GM19463 (cell line): Measurements from ENCODE around the gene STX8.
"Not testable (repeated sequence)": the region's sequence is repeated elsewhere in the genome, so short reads cannot be mapped to it uniquely, and the experiment has no call there.

Experiments used
- ATAC-seq: cut with Tn5 transposase; IDR thresholded peaks from one replicate; pipeline ENCODE4 v1.9.1; 2021; ENCODE audit warnings: mild to moderate bottlenecking, moderate library complexity; ENCODE audit not compliant: unreplicated experiment

The STX8 gene

DNA sequence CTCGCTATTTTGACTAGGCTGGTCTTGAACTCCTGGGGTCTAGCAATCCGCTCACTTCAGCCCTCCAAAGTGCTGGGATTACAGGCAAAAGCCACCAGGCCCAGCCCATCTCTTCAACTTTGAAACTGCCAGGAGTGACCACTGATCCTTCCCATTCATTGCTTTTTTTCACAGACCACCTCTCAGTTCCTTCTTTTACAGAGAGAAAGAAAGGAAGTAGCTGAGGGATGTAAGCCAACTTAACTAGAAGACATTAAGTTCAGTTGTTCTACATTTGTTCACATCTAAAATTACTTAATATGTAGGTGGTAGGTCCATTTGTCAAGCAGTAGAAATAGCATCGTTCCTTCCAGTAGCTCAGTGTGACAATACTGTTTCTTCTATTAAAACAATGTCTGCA lies 219.8 kb downstream of the STX8 start:
- no peak for ATAC-seq

DNA sequence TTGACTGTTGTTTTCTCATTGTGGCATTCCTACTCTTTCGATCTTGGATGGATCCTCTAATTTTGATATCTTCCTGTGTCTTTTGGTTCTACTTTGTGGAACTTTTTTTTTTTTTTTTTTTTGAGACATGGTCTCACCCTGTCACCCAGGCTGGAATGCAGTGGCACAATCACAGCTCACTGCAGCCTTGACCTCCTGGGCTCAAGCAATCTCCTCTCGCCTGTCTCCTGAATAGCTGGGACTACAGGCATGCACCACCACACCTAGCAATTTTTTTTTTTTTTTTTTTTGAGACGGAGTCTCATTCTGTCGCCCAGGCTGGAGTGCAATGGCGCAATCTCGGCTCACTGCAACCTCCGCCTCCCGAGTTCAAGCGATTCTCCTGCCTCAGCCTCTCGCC lies 220.4 kb downstream of the STX8 start:
- ATAC-seq = not testable (repeated sequence)

DNA sequence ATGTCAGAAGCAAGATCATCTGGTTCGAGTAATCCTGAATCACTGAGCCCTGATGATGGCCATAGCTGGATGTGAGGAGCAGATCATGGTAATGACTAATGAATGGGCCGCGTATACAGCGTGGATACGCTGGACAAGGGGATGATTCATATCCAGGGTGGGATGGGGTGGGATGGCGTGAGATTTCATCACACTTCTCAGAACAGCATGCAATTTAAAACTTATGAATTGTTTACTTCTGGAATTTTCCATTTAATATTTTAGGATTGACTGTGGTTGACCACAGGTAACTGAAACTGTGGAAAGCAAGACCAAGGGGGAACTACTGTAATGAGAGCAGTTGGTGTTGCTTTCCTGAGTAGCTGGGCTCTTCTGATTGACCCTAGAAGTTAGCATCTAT lies 225.5 kb downstream of the STX8 start:
- ATAC-seq = no peak

DNA sequence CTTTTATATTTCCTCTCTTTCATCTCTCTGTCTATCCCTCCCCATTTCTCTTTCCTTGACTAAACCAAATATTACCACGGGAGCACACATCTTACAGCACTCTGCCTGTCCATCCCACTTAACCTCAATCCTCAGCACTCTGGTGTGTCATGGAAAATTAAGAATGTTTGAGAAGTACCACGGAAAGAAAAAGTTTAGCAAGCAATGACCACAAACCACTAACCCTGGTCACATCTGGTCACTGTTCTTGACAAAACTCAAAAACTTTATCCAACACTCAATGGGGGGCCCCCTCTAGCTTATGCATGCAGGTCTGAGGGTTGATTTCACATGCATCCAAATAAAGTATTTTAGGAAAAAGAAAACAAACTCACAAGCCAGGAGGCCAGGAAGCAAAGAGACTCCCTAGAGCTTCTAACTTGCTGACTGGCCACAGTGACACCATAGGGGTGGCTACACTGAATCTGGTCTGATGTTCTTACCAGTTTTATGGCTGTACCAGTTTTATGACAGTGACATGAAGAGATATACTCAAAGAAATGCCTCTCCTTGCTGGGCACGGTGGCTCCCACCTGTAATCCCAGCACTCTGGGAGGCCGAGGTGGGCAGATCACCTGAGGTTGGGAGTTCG lies 229.2 kb downstream of the STX8 start:
- ATAC-seq = no peak

DNA sequence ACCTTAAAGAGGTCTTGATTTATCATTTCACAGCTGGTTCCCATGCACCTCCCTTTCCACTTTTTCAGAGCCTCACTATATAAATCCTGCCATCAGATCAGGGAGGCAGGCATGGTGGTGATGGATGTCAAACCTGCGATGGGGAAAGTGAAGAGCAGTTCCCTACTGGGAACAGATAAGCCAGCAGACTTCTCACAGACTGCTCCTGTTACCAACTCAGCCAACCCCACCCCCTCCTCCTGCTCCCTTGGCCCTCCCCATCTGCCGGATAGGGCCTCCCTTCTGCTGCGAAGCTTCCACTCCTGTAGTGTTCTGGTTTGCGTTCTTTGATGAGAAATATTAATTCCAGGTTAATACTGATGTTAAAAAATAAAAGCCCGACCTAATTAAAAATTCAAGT lies 232.1 kb downstream of the STX8 start:
- ATAC-seq = no peak

DNA sequence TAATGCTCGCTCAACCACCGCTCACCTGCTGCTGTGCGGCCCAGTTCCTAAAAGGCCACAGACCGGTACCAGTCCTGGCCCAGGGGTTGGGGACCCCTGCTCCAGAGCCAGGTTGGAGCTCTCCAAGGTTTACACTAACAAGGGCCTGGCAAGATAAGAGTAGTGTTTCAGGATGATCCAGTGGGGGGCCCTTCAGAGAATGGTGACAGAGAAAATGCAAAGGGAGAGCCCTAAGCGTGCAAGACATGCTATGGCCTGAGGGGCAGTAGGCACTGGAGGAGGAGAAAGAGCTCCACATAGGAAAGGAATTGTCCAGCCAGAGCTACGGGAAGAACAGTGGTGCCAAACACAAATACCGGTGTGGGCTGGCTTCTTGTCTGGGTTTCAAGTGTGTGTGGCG lies 233.4 kb downstream of the STX8 start:
- ATAC-seq = no peak

DNA sequence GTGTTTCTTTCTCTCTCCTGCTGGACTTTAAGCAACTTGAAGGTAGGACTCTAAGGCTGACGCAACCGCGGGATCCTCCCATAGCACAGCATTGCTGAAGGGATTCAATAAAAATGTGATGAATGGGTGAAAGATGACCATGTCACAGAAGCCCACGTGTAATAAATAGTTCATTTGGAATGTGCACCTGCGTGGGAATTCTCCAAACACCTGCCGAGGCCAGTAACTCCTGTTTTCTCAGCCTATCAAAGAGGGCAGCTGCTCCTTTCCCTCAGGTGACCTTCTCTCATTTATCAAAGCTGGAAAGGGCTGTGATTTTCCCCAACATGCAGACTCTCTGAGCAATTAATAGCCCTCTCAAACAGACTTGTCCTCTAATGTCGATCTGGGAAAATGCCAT lies 235.7 kb downstream of the STX8 start:
- ATAC-seq = no peak

DNA sequence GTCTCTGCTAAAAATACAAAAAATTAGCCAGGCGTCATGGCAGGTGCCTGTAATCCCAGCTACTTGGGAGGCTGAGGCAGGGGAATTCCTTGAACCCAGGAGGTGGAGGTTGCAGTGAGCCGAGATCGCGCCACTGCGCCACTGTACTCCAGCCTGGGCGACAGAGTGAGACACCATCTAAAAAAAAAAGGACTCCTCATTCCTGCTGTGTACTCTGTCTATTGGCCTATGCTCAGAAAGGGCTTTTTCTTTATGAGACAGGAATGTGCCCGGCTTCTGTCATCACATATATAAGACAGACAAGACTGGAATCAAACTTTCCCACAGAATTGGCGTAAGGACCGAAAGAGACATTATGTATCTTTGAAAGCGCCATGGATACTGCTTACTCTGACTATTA lies 236.1 kb downstream of the STX8 start:
- not testable (repeated sequence) for ATAC-seq

DNA sequence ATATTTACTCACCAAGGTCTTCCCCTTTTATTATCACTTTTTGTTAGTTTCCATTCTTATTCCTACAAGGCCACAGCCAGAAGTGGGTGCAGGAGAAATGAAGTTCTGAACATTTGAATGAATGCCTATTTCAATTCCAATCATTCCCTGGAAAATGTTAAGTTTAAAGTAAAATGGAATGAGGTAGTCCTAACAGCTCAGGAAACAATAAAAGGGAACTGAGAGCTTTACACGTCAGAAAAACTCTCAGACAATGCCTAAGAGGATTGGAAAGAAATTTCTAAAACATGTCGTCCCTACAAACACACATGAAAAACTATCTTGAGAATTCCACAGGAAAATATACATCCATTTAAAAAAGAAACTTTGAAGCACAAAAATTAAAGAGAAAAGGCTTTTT lies 238.8 kb downstream of the STX8 start:
- ATAC-seq = no peak

DNA sequence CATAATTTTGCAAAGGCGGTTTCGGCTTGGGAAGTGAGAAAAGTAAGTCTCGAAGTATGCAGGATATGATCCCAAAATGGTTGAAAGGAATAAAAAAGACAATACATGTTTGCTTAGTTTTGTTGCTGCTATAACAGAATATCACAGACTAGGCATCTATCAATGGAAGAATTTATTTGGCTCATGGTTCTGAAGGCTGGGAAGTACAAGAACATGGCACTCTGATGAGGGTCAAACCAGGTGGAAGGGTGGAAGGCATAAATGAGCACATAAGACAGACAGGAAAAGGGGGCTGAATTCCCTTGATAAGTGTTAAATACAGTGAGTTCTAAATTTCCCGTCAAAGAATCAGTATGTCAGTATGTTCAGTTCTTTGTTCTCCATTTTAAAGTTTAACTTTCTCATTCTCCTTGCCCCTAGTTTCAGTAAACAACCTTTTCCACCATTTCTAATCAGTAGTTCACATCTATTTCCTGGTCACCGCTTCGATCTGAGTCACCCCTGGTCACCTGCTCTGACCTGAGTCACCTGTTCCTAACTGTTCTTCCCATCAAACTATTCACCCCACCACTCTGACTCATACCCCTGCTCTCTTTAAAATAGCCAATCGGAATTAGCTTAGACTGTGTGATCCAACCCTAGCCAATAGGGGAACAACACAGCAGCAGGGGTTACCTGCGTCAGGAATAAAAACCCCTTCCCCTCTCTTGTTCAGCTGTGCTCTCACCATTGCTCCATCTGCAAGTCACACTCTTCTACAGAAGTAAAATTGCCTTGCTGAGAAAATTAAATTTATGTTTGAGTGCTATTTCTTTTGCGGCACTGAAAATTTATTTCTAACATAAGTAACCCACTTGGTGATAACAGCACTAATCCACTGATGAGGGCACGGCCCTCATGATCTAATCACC lies 240.8 kb downstream of the STX8 start:
- no peak for ATAC-seq

DNA sequence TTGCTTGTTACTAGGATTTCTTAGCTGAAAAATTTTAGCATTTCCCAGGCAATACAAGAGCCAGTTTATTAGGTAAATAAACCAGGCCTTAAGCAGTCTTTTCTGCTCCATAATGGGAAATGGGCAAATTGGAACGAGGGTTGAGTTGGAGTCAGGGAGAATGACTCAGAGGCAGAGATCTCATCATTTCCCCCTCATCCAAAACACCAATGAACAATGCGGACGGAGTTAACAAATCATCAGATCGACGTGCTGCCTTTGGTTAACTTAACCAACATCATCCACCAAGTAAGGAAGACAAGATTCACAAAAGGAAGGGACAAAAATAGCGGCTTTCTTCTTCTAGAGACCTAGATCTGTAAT lies 243.5 kb downstream of the STX8 start:
- ATAC-seq = no peak

DNA sequence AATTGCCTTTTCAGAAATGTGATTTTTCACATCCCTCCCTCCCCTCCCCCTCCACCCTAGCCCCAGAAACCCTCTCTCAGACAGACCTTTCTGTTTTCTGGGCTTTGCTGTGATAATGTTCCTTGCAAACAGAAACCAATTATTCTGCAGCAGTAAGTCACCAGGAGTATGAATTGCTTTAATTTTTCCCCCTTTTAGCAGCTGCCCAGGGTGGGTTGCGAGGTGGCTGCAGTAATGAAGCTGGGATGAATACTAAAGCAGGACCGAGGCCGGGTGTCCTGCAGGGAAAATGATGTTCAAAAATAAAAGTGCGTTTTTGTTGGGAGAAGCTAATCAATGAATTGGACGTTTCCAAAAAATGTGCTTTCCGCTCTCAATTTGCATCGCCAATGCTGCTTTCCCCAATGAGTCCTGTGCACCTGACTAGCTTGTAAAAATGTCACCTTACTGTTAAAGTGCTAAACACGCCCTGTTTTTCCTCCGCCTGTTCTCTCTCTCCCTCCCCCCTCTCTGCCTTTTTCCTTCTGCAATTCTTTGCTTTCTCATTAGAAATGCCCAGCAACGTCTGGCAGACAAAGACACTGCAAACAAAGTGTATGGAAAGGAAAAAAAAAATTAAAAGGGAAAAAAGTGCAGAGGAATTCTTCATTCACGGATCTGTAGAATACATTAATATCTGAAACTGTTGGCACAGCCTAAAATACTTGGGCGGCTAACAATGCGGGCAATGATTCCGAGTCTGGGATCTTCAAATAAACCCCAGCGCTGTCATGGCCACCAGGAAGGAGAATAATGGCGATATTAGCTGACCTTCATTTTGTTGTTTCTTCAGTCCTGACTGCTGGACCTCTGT lies 244.1 kb downstream of the STX8 start:
- no peak for ATAC-seq

DNA sequence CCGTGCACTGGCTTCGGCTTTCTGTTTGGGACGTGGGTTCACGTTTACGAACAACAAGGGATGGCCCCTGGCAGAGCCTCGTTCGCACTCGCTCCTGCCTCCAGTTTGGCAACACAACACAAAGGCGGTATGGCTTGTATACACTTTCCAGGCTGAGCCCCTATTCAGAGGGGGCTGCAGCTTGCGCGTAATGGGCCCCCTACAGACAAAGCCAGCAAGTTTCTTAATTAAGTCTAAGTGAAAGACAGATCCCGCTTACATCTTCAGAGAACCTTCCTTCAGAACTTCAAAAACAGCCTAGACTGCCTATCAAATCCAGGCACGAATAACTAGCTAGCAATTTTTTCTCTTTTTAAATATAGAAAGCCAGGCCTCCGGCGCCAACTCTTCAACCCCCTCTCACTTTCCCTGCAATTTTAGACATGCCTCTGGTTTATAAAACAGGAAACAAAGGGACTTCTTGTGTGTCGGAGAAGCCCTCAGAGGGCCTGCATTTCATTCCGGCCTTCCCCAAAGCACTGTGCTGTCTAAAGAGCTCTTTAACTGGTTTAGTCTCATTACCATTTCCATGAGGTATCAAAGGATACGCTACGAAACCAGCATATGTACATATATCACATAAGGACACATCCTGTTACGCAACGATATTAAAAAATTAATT lies 244.9 kb downstream of the STX8 start:
- no peak for ATAC-seq

DNA sequence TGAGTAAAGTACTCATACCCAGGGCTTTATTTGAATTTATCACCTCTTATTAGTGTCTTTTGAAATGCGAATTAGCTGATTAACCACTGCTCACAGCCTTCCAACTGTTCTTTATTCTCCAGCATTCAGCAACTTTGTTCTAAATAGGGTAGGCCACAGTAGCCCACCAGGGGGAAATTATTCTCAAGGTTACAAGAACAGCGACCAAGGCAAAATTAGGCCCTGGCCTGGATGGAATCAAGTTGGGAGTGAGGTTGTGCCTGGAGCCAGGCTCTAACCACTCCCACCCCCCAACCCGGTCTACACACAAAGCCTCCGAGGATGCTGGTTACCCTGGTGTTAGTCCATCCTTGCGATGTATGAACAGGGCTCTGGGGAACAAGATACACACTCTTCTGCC lies 245.5 kb downstream of the STX8 start:
- no peak for ATAC-seq

DNA sequence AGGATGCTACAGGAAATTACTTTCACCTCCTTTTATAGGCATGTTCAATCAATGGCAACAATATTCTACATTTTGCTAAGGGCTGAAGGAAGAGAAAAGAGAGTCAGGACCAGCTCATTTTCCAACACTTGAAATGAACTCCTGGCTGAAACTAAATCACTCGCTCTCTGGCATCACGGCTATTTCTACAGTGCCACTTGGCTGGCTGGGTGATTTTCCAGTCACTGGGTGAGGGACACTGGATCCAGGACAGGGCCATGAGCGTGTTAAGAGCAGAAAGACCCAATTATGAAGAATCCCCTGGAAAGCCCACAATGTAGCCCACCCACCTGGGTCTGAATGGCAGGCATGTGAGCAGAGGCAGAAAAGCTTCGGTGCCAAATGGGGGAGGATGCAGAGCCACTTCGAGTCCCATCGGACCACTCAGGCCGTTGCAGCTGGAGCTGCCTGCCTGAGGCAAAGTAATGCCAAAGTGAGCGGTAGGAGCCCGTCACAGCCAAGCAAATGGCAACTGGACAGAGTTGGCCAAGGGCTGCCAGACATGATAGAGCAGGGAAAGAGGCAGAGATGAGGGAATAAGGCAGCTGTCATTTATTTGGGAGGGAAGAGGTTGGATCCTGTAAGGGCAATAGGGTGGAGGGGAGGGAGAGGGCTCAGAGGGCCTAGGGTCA lies 246.2 kb downstream of the STX8 start:
- no peak for ATAC-seq

DNA sequence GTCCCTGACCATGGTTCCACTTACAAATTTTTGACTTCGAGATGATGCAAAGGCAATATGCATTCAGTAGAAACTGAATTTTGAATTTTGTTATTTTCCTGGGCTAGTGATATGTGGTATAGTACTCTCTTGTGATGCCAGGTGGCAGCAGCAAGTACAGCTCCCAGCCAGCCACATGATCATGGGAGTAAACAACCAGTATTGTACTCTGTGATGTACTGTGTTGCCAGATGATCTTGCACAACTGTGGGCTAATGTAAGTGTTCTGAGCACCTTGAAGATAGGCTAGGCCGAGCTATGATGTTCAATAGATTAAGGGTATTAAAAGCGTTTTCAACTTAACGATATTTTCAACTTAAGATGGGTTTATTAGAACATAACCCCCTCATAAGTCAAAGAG lies 250.8 kb downstream of the STX8 start:
- no peak for ATAC-seq

DNA sequence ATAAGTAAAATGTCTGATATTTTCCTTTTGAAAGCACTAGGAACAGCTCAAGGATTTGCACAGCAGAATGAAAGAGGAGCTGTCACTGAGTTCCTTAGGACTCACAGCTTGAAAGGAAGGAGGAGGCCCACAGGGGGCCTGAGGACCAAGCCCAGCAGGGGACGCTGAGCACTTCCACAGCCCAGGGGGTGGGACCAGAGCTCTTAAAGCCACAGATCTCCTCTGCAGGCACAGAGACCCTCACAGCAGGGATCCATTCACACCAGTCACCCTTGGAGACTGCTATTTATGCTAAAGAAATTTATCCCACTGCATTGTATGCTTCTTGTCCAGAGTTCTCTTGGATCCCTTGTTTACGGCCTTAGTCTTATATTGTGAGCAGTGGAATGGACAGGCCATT lies 253.3 kb downstream of the STX8 start:
- no peak for ATAC-seq

DNA sequence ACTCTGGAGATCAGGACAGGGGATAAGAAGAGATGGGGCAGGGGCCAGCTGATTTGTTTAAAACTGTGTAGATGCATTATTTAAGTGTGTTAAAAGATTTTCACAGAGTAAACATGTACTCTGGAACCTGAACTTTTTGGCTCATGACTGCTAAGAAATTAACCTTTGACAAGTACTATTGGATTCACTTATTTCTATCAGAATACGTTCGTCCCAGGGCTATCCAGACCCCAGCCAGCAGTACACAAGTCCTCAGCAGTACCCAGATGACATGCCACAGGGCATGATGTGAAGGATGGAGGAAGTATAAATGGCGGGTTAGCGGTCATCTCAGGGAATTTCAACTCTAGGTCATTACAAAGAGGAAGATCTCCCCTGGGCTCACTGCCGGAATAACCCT lies 253.7 kb downstream of the STX8 start:
- no peak for ATAC-seq

DNA sequence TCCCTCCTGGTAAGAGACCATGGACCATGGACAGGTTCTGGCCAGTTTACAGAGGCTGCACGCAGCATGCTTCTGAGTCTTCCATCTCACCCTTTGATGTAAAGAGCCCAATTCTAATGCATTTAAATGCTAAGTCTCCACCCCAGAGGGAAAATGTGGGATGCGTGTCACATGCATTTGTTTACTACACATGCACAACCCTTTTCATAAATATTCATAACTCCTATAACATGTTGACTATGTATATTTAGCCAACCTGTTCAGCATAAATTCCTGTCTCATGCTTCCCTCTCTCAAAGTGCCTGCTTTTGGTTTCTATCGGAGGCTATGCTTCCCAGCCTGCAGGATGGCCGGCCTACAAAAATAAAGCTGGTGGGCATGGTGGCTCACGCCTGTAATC lies 260.3 kb downstream of the STX8 start:
- ATAC-seq = no peak

DNA sequence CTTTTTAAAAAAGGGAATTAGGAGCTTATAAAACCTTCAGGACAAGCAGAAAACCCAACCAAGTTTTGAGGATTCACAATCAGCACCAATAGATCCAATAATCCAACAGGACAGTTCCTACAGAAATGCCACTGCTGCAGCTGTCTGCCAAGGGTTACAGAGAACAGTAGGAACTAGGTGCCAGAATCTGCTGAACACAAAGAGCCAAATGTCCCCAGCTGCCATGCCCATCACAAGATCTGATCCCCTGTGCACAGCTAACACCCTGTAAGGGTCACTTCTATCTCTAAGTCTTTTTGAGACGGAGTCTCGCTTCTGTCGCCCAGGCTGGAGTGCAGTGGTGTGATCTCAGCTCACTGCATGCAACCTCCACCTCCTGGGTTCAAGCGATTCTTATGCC lies 262.3 kb downstream of the STX8 start:
- ATAC-seq = no peak

DNA sequence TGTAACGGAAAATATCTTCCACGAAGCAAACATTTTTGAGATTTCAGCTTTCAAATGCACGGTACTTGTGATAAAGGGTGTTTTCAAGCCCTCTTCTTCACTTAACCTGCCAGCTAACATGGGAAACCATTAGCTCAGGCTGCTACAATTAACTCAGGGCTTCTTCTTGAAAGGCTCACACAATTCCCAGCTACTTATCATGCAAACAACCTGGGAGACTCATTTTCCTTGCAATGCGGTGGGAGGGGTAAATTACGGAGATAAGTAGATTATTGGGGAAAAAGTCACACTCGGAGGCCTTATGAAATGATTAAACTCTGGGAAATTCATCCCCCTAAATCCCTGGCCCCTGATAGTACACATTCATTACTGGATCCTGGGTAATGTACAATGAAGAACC lies 266.4 kb downstream of the STX8 start:
- no peak for ATAC-seq
